DOHH2 (cell line): ENCODE measurements around the gene ADI1.

Source experiments
- H3F3A ChIP-seq: fragments of 200-600 bp; sonication (generic), shearing (Covaris generic); 2 replicates; pipeline ENCODE4 v1.6.0; 2016; ENCODE audit warnings: antibody characterized with exemption, mild to moderate bottlenecking; ENCODE audit not compliant: control insufficient read depth, insufficient read depth
- H3K27ac ChIP-seq: fragments of 200-600 bp; sonication (generic); 2 replicates; pipeline ENCODE4 v1.5.1; 2014; ENCODE audit warnings: low read depth, mild to moderate bottlenecking, low read length, moderate library complexity
- H3K27me3 ChIP-seq: fragments of 200-600 bp; sonication (generic); 2 replicates; pipeline ENCODE4 v1.6.1; 2014; ENCODE audit warnings: mild to moderate bottlenecking, low read length, mixed read lengths; ENCODE audit not compliant: control insufficient read depth
- H3K36me3 ChIP-seq: fragments of 200-600 bp; sonication (generic); 2 replicates; pipeline ENCODE4 v1.6.1; 2014; ENCODE audit warnings: mild to moderate bottlenecking, low read length, moderate library complexity, mixed read lengths; ENCODE audit not compliant: control insufficient read depth
- H3K4me1 ChIP-seq: fragments of 200-600 bp; sonication (generic); 2 replicates; pipeline ENCODE4 v1.6.1; 2014; ENCODE audit warnings: mild to moderate bottlenecking, low read length, mixed read lengths; ENCODE audit not compliant: control insufficient read depth
- H3K4me2 ChIP-seq: fragments of 200-600 bp; sonication (generic); 2 replicates; pipeline ENCODE4 v1.6.0; 2014; ENCODE audit warnings: mild to moderate bottlenecking, low read length, moderate library complexity
- H3K4me3 ChIP-seq: fragments of 200-600 bp; sonication (generic); 2 replicates; pipeline ENCODE4 v1.5.1; 2014; ENCODE audit warnings: mild to moderate bottlenecking, low read length, mixed read lengths
- H3K79me2 ChIP-seq: fragments of 200-600 bp; sonication (generic); 2 replicates; pipeline ENCODE4 v1.6.1; 2014; ENCODE audit warnings: mild to moderate bottlenecking, low read length, mixed read lengths; ENCODE audit not compliant: control insufficient read depth
- H3K9me2 ChIP-seq: fragments of 200-600 bp; sonication (generic); replicated peaks from 2 replicates; pipeline ENCODE4 v1.6.1; 2014; ENCODE audit warnings: mild to moderate bottlenecking, low read length, mixed read lengths; ENCODE audit not compliant: control insufficient read depth
- H3K9me3 ChIP-seq: fragments of 200-600 bp; sonication (generic); 2 replicates; pipeline ENCODE4 v1.6.1; 2014; ENCODE audit warnings: antibody characterized with exemption, low read length, mixed read lengths; ENCODE audit not compliant: control insufficient read depth, insufficient read depth
- H4K20me1 ChIP-seq: fragments of 200-600 bp; sonication (generic); 2 replicates; pipeline ENCODE4 v1.6.0; 2014; ENCODE audit warnings: low read depth, mild to moderate bottlenecking, antibody characterized with exemption, low read length, moderate library complexity; ENCODE audit not compliant: control insufficient read depth, insufficient read depth
- CTCF ChIP-seq: fragments of 200-600 bp; sonication (generic); IDR thresholded peaks from one replicate; pipeline ENCODE4 v1.5.1; 2014; ENCODE audit warnings: antibody characterized with exemption, mild to moderate bottlenecking, low read depth, low read length; ENCODE audit not compliant: poor library complexity, severe bottlenecking
- EZH2phosphoT487 ChIP-seq: fragments of 200-600 bp; sonication (generic); IDR thresholded peaks from 2 replicates; pipeline ENCODE4 v1.6.1; 2017; ENCODE audit warnings: borderline replicate concordance, mild to moderate bottlenecking, antibody characterized with exemption, low read length, moderate library complexity, mixed read lengths

ADI1 gene

GRCh38 chr2:3476985-3477327, 42.4 kb downstream of the ADI1 start:
- H3K4me1 ChIP-seq, result peaks cover 17% of the 10 kb centered on the region
- H3K27me3 ChIP-seq, result no peaks in the 10 kb centered on the region
- no peak overlapping the region for H3K27ac ChIP-seq
- no peaks in the 10 kb centered on the region for H3K79me2 ChIP-seq
- H4K20me1 ChIP-seq, result no peaks in the 10 kb centered on the region
- no peaks in the 10 kb centered on the region for H3K9me2 ChIP-seq
- no peaks in the 10 kb centered on the region for H3K9me3 ChIP-seq
- peaks cover 4% of the 10 kb centered on the region; the same call in 1 of the 2 replicates for H3F3A ChIP-seq
- TF ChIP-seq CTCF, result no peak
- TF ChIP-seq EZH2phosphoT487, result no peak
- H3K4me2 ChIP-seq, result no peak overlapping the region
- peaks cover 15% of the 10 kb centered on the region for H3K36me3 ChIP-seq
- H3K4me3 ChIP-seq, result no peak overlapping the region

- no peak overlapping the region for H3K27ac ChIP-seq
- no peaks in the 10 kb centered on the region for H3K27me3 ChIP-seq
- no peaks in the 10 kb centered on the region for H3K79me2 ChIP-seq
- no peak overlapping the region for H3K4me3 ChIP-seq
- H3K4me2 ChIP-seq, result no peak overlapping the region
- peaks cover 15% of the 10 kb centered on the region for H3K36me3 ChIP-seq
- no peaks in the 10 kb centered on the region for H3K9me2 ChIP-seq
- no peak for TF ChIP-seq EZH2phosphoT487
- no peak for TF ChIP-seq CTCF
- no peaks in the 10 kb centered on the region for H3K9me3 ChIP-seq
- no peaks in the 10 kb centered on the region for H4K20me1 ChIP-seq
- peaks cover 17% of the 10 kb centered on the region for H3K4me1 ChIP-seq
- peaks cover 4% of the 10 kb centered on the region; the same call in 1 of the 2 replicates for H3F3A ChIP-seq
These were observed 42.9 kb downstream of the ADI1 start for GRCh38 chr2:3476321-3476984.

- no peak overlapping the region for H3K4me2 ChIP-seq
- peaks cover 4% of the 10 kb centered on the region; the same call in 1 of the 2 replicates for H3F3A ChIP-seq
- H3K4me1 ChIP-seq, result peaks cover 15% of the 10 kb centered on the region
- H3K79me2 ChIP-seq, result no peaks in the 10 kb centered on the region
- no peaks in the 10 kb centered on the region for H4K20me1 ChIP-seq
- H3K9me2 ChIP-seq, result no peaks in the 10 kb centered on the region
- H3K4me3 ChIP-seq, result no peak overlapping the region
- no peak overlapping the region for H3K27ac ChIP-seq
- H3K9me3 ChIP-seq, result no peaks in the 10 kb centered on the region
- H3K27me3 ChIP-seq, result no peaks in the 10 kb centered on the region
- H3K36me3 ChIP-seq, result peaks cover 15% of the 10 kb centered on the region
- TF ChIP-seq CTCF, result no peak
- TF ChIP-seq EZH2phosphoT487, result no peak
These were observed 43.6 kb downstream of the ADI1 start for GRCh38 chr2:3475771-3476170.
